Raji (cell line): ENCODE measurements around the gene CAMKK2.

ENCODE experiments used
- POLR2A ChIP-seq: IDR thresholded peaks from 2 replicates; pipeline ENCODE4 v1.6.1; 2011; ENCODE audit warnings: low read depth, low read length, control low read depth; ENCODE audit not compliant: insufficient read depth

Gene CAMKK2

GRCh38 chr12:121261398-121261797 lies 35.1 kb downstream of the CAMKK2 start:
- no peak for TF ChIP-seq POLR2A

DNA sequence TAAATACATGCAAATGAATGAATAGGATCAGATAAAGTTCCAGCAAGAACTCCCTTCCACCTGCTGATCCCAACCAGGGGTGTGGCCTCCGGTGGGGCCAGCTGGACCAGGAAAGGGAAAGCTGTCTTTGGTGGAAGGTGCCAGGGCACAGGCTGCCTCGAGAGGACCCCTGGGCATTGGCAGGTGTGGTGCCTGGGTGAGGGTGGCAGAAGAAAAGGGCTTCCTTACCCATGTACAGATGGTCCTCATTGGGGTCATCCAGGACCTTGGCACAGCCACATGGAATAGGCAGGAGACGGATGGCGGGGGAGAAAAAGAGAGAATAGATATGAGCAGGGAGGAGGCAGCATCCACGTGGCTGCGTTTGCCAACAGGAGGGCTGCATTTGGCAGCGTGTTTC lies 36.4 kb downstream of the CAMKK2 start:
- TF ChIP-seq POLR2A, result no peak

DNA sequence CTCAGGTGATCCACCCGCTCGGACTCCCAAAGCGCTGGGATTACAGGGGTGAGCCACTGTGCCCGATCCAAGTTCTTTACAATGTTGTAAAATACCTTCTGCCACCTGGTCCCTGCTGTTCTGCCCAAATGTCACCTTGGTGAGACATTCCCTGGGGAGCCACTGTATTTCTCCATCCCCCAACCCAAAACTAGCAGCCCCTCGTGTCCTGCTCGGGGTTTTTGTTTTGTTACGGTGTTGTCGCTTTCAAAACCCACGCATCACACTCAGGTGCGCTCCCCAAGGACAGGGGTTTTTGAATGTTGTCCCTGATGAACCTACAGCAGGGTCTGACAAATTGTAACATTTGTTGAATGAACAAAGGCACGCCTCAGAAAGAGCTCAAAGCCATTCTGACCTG lies 37.4 kb downstream of the CAMKK2 start:
- TF ChIP-seq POLR2A, result no peak

GRCh38 chr12:121255433-121255832 lies 41.1 kb downstream of the CAMKK2 start:
- no peak for TF ChIP-seq POLR2A

- TF ChIP-seq POLR2A, result no peak
These were observed 42.7 kb downstream of the CAMKK2 start for GRCh38 chr12:121253638-121254335.

GRCh38 chr12:121252712-121253345 lies 43.7 kb downstream of the CAMKK2 start:
- no peak for TF ChIP-seq POLR2A

GRCh38 chr12:121251838-121252237 lies 44.7 kb downstream of the CAMKK2 start:
- TF ChIP-seq POLR2A, result no peak

GRCh38 chr12:121250359-121250758 lies 46.1 kb downstream of the CAMKK2 start:
- no peak for TF ChIP-seq POLR2A

- no peak for TF ChIP-seq POLR2A
These were observed 47.9 kb downstream of the CAMKK2 start for GRCh38 chr12:121248622-121249021.

DNA sequence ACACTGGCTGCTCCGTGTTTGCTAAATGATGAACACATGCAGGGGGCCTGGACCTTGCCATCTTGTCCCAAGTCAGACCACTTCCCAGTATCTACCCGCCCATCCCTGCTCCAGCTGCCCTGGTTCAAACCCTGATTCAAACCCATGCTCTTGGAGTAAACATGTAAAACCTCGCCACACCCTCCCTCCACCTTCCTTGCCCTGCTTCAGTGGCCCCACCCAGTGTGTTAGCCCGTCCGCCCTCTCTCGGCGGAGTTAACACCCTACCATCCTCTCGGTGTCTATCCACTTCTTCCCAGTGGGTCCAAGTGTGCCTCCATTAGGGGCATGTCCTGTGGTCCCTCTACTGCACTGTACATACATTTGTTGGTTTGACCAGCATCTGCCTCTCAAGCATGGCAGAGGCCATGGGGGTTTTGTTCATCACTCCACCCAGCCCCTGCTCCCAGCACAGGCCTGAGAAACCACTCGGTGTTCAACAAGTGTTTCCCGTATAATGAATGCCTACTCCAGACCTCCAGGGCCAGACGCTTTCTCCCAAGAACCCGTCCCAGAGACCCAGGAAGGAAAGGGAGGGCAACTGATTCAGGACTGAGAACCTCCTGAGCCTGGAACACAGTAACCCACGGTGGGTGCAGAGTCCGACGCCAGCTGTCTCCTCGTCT lies 49.5 kb downstream of the CAMKK2 start:
- TF ChIP-seq POLR2A, result no peak

DNA sequence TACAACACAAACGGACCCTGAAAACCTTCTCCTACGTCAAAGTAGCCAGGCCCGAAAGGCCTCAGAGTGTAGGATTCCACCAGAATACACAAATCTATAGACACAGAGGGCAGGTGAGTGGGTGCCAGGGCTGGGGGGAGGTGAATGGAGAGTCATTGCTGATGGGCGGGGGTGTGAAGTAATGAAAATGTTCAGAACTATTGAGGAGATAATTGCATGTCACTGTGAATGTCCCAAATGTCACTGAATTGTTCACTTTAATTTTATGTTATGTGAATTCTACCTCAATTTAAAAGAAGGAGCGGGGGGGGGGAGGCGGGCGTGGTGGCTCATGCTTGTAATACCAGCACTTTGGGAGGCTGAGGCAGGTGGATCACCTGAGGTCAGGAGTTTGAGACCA lies 50.6 kb downstream of the CAMKK2 start:
- TF ChIP-seq POLR2A, result no peak

DNA sequence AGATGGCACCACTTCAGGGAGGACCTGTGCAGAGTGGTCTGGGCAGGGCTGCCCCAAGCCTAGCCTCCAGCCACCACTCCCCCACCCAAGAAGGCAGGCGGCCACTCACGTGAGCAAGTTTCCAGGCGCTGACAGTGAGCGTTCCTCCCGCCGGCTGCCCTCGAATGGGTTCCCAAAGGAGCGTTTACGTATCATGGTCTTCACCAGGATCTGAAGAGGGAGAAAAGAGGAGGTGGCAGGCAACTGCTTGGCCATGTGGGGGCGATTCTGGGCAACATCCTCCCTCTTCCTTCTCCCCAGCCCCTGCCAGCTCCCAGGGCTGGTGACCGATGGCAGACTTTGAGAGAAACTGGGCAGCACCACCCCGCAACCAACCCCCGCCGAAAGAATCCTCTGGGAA lies 51.5 kb downstream of the CAMKK2 start:
- TF ChIP-seq POLR2A, result no peak

GRCh38 chr12:121241156-121241970 lies 55.1 kb downstream of the CAMKK2 start:
- TF ChIP-seq POLR2A, result no peak

GRCh38 chr12:121240484-121241101 lies 55.9 kb downstream of the CAMKK2 start:
- TF ChIP-seq POLR2A, result no peak

DNA sequence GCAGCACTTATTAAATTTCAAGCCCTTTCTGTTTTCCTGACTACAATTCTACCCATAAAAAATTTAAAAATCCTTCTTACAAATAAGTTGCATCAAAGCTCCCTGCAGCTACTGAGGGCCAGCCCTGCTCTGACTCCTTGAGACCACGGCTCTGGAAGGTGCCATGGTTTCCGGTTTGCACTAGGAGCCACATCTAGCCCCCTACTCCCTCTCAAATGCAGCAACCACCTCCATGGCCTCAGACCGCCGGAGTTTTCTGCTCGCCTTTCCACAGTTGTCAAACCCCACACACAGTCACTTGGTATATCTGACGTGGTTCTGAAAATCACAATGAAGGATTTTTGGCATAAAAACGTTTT lies 56.5 kb downstream of the CAMKK2 start:
- TF ChIP-seq POLR2A, result no peak

- no peak for TF ChIP-seq POLR2A
These were observed 57.0 kb downstream of the CAMKK2 start for GRCh38 chr12:121239351-121240061.
